Right cardiac atrium (tissue), 5 donors: ENCODE measurements around the gene RNF180. TPM values are rescaled to one million over a fixed set of nuclear protein-coding genes. Genes with fewer than 3 reads are reported as not detected.
A peak's percentile ranks its signal among the peaks of the same experiment; 100 is the strongest.

Experiments used
- ATAC-seq, 2 donors: fragments of 200-7000 bp; cut with Tn5 transposase; one replicate each; pipeline versions ENCODE4 v1.8.0 to v1.9.1; 2020; ENCODE audit warnings: moderate library complexity in 2 of 2, mild to moderate bottlenecking in 1 of 2
- DNase-seq, 3 donors: peaks; one replicate each; pipeline ENCODE4 v3.0.0-alpha.2; 2020
- H3K27ac ChIP-seq: one replicate; pipeline ENCODE4 v1.5.1; 2013; ENCODE audit warnings: mild to moderate bottlenecking, low read length, control low read depth, moderate library complexity
- H3K27me3 ChIP-seq: one replicate; pipeline ENCODE4 v1.6.1; 2013; ENCODE audit not compliant: control insufficient read depth, insufficient read depth
- H3K4me1 ChIP-seq: one replicate; pipeline ENCODE4 v1.6.1; 2013; ENCODE audit warnings: low read length; ENCODE audit not compliant: control insufficient read depth, insufficient read depth
- H3K4me3 ChIP-seq: one replicate; pipeline ENCODE4 v1.5.1; 2013; ENCODE audit warnings: low read length, control low read depth
- H3K9me3 ChIP-seq: one replicate; pipeline ENCODE4 v1.6.1; 2013; ENCODE audit warnings: low read length; ENCODE audit not compliant: control insufficient read depth
- WGBS: extraction: QIAGEN DNeasy Blood & Tissue Kit; methylation state at CpG from one replicate; pipeline ENCODE4 v1.1.7; 2013; 5-methylcytosine and 5-hydroxymethylcytosine counted together
- intact Hi-C, 4 donors: fragments of 100-400 bp; cut with DNase I; formaldehyde crosslinking; loops; one replicate each; pipeline versions ENCODE4 v1.11.0 to v1.14.0; 2022 to 2023
- long read RNA-seq, 4 donors: library from polyadenylated mRNA; unstranded; transcript quantifications; one replicate each; pipeline ENCODE4 v2.0.0, GENCODE V29; 2020 to 2021
- polyA plus RNA-seq: library from polyadenylated mRNA; stranded (reverse); fragments of 200-250 nt; gene quantifications from one replicate; pipeline ENCODE4 v1.2.3, GENCODE V29; 2013
- total RNA-seq, 4 donors: library from RNA; stranded (reverse); fragmentation: NEBNext Ultra II Directional; extraction: Animal tissue kit (Norgen Biotek cat#: 25700); gene quantifications; one replicate each; pipeline ENCODE4 v1.2.1, GENCODE V29; 2021
- donor health status: healthy with polysubstance abuse.
- donor health status: DM: no; HTN: yes; CAD: no.
- donor health status: DM: no; HTN: no; CAD: no.
- donor health status: DM: no; HTN: yes; CAD: no; lungs with severe emphysema.
- donor health status: DM: yes; HTN: yes; CAD: no.

Gene RNF180, protein sequence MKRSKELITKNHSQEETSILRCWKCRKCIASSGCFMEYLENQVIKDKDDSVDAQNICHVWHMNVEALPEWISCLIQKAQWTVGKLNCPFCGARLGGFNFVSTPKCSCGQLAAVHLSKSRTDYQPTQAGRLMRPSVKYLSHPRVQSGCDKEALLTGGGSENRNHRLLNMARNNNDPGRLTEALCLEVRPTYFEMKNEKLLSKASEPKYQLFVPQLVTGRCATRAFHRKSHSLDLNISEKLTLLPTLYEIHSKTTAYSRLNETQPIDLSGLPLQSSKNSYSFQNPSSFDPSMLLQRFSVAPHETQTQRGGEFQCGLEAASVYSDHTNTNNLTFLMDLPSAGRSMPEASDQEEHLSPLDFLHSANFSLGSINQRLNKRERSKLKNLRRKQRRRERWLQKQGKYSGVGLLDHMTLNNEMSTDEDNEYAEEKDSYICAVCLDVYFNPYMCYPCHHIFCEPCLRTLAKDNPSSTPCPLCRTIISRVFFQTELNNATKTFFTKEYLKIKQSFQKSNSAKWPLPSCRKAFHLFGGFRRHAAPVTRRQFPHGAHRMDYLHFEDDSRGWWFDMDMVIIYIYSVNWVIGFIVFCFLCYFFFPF
- total RNA-seq, result 10 to 100 TPM; 24.8 to 27.9 (median 26.3) TPM
- 5.3 TPM for polyA plus RNA-seq
- long read RNA-seq, donor 1, full-length matches to known transcripts, result 24 of 44 reads
- long read RNA-seq, donor 1, partial matches to known transcripts, result 6 of 44 reads
- long read RNA-seq, donor 1, other reads (novel, unspliced or antisense), result 14 of 44 reads
- long read RNA-seq, donor 2, full-length matches to known transcripts, result 3 of 5 reads
- long read RNA-seq, donor 2, partial matches to known transcripts, result 2 of 5 reads
- long read RNA-seq, donor 2, other reads (novel, unspliced or antisense), result 0 of 5 reads
- long read RNA-seq, donor 3, full-length matches to known transcripts, result 28 of 54 reads
- long read RNA-seq, donor 3, partial matches to known transcripts, result 17 of 54 reads
- long read RNA-seq, donor 3, other reads (novel, unspliced or antisense), result 9 of 54 reads
- long read RNA-seq, donor 4, full-length matches to known transcripts, result 3 of 10 reads
- long read RNA-seq, donor 4, partial matches to known transcripts, result 5 of 10 reads
- long read RNA-seq, donor 4, other reads (novel, unspliced or antisense), result 2 of 10 reads

DNA sequence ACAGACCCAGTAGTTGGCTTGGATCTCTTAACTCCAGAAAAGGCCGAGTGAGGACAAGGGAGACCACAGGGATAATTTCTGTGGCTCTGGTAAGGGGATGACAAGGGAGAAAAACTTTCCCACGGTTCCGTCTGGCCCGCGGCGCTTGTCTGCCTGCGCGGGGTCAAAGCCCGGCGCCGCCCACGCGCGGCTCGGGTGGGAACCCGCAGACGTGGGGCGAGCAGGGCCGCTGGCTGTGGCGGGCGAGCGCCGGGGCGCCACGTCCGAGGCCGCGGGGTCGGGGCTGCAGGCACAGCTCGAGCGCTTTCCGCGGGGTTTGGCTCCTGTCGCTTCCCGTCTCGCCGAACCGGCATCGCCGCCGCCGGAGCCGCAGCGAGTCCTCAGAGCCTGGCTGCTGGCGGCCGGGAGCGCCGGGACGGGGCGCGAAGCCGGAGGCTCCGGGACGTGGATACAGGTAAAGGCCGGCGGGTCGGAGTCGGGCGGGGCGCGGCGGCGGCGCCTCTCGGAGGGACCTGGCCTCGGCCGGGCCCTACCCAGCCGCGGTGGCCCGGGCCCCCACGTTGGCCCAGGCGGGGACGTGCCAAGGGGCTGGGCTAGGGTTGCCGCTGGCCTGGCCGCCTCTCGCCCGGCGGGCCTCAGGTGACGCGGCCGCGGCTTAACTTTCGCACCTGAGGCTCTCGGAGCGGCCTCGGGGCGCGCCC lies at the start of gene RNF180:
Gene RNF180, plus strand, starts transcription at position 344 of the 701 bp plus-strand sequence. CDS start 34,965 bp downstream, outside the sequence.
- WGBS, result under 1% methylated on average over 88 of the region's 88 CpGs
- Histone ChIP-seq H3K9me3 (no peaks in the 10 kb centered on the region), H3K27me3 (no peaks in the 10 kb centered on the region), H3K27ac (peak within 1 kb of the TSS; percentile 84), H3K4me1 (no peaks in the 10 kb centered on the region), H3K4me3 (peak within 1 kb of the TSS; percentile 56)
- intact Hi-C loops, result no loop called here
- peak; percentile 92 for ATAC-seq
- peak; percentile 66 to 86 (median 84) for DNase-seq

- no peak overlapping the region for H3K27ac ChIP-seq
- WGBS, result 21% methylated on average over 1 of the region's 1 CpG
- no peaks in the 10 kb centered on the region for H3K9me3 ChIP-seq
- no peaks in the 10 kb centered on the region for H3K4me1 ChIP-seq
- ATAC-seq, result no peak
- H3K4me3 ChIP-seq, result no peak overlapping the region
- H3K27me3 ChIP-seq, result no peaks in the 10 kb centered on the region
- no peak for DNase-seq
- intact Hi-C loops, result no loop called here
Measured at GRCh38 chr5:64125521-64125920, 40.1 kb upstream of the RNF180 start.

DNA sequence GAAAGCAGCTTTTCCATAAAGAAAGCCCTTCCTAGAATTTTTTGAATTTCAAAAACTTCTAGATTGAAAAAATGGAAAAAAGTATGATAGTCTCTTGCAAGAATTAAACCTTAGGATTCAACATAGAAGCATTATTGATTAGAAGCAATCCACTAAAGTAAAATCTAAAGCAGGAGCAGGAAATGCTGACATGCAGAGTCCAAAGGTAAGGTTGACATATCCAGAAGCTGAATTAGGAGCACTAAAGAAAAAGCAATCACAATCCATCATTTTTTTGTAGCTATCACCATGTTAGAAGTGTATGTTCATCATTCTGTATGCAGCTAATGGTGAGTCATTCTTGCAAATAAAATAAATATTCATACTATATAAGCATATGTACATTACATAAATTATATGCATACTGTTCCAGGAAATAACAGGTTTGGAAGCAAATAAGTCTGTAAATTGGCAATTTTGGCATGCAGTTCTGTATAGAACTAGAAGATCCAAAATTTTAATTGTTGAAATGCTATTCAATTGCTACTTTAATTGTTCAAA lies 39.4 kb upstream of the RNF180 start:
- ATAC-seq, result no peak
- intact Hi-C loops, result no loop called here
- Histone ChIP-seq H3K4me3 (no peak overlapping the region), H3K27ac (no peak overlapping the region), H3K4me1 (no peaks in the 10 kb centered on the region), H3K9me3 (no peaks in the 10 kb centered on the region), H3K27me3 (no peaks in the 10 kb centered on the region)
- DNase-seq, result no peak

- intact Hi-C loops, result loop anchor here in 2 of 4 donors (10.0 kb wide), 3 partner anchors 65 to 475 kb away; partner anchors contain the start of gene RGS7BP (in 1 of the 2)
- 79% methylated on average over 3 of the region's 3 CpGs for WGBS
- no peak overlapping the region for H3K4me3 ChIP-seq
- DNase-seq (no peak), ATAC-seq (no peak)
- no peak overlapping the region for H3K27ac ChIP-seq
- no peaks in the 10 kb centered on the region for H3K27me3 ChIP-seq
- no peaks in the 10 kb centered on the region for H3K4me1 ChIP-seq
- no peaks in the 10 kb centered on the region for H3K9me3 ChIP-seq
Measured at GRCh38 chr5:64140018-64140417, 25.6 kb upstream of the RNF180 start.

- no peaks in the 10 kb centered on the region for H3K4me1 ChIP-seq
- DNase-seq (no peak), ATAC-seq (peak; percentile 82 to 90)
- WGBS, result 13% methylated on average over 1 of the region's 1 CpG
- intact Hi-C loops, result loop anchor here (5.0 to 10.0 kb wide), 5 partner anchors 60 to 470 kb away; partner anchors contain the start of gene RGS7BP (in 1 of the 4)
- H3K4me3 ChIP-seq, result no peak overlapping the region
- H3K27ac ChIP-seq, result peak overlapping the region; percentile 62
- no peaks in the 10 kb centered on the region for H3K9me3 ChIP-seq
- H3K27me3 ChIP-seq, result no peaks in the 10 kb centered on the region
Measured at GRCh38 chr5:64144425-64145215, 21.0 kb upstream of the RNF180 start.

DNA sequence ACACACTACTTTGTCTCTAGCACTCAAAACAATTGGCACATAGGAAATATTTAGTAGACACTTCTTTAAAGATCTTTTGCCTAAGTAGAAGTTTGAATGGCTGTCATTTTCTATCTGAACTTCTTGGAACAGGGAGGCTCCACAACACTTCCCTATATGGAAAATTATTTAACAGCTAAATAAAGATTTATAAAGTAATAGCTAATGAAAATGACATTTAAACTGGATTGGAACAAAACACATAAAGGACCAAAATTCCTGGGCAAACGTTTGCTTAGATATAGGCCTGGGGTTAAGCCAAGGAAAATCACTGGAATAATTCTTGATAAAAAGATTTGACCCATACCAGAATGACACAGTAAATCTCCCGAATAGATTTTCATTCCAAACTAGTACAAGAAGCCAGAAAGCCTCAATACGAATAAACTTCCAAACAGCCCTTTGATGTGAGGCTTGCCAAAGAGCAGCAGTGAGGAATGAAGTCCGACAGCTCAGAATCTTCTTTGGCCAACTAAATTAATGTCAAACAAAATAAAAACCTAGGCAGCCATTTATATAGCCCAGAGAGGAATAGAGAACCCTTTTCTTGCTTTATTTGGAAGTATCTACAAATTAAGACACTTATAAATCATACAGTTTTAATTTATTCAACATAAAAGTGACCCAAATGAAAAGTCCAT lies 20.3 kb upstream of the RNF180 start:
- DNase-seq (no peak), ATAC-seq (peak in 1 of 2 donors; percentile 10)
- intact Hi-C loops, result loop anchor here (5.0 to 10.0 kb wide), 5 partner anchors 59 to 469 kb away; partner anchors contain the start of gene RGS7BP (in 1 of the 4)
- H3K27ac ChIP-seq, result no peak overlapping the region
- no peaks in the 10 kb centered on the region for H3K9me3 ChIP-seq
- H3K27me3 ChIP-seq, result no peaks in the 10 kb centered on the region
- H3K4me1 ChIP-seq, result no peaks in the 10 kb centered on the region
- no peak overlapping the region for H3K4me3 ChIP-seq
- 20% methylated on average over 4 of the region's 4 CpGs for WGBS

- DNase-seq (no peak), ATAC-seq (no peak)
- WGBS, result 81% methylated on average over 2 of the region's 2 CpGs
- no peaks in the 10 kb centered on the region for H3K4me1 ChIP-seq
- no peak overlapping the region for H3K4me3 ChIP-seq
- intact Hi-C loops, result loop anchor here (5.0 to 10.0 kb wide), 5 partner anchors 57 to 467 kb away; partner anchors contain the start of gene RGS7BP (in 1 of the 4)
- H3K27ac ChIP-seq, result no peak overlapping the region
- no peaks in the 10 kb centered on the region for H3K27me3 ChIP-seq
- no peaks in the 10 kb centered on the region for H3K9me3 ChIP-seq
Measured at GRCh38 chr5:64147379-64147778, 18.3 kb upstream of the RNF180 start.

DNA sequence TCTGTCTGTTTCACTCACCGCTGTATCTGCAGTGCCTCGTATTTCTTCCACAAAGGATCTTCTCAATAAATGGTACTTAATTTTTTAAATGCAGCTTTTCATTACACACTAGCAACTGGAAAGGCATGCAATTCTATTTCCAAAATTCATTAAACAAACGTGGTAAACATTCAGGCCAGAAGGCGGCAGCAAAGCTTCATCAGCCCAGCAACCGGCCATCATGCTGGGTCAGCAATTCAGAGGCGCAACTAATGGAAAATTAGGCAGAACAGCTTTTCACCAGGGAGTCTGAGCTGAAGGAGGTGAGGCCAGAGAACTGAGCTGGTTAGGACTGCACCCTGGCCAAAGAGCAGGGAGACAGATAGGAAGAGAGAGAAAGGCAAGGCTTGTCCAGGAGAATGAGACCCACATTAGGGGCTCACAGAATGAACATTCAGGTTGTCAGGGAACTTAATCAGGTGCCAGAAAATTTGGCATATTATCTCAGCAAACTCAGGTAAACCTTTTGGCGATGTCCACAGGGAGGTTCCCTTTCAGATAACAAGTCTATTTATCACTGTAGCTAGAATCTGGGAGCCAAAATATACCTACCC lies 17.7 kb upstream of the RNF180 start:
- intact Hi-C loops, result loop anchor here (5.0 to 10.0 kb wide), 5 partner anchors 57 to 467 kb away; partner anchors contain the start of gene RGS7BP (in 1 of the 4)
- H3K4me3 ChIP-seq, result no peak overlapping the region
- no peaks in the 10 kb centered on the region for H3K27me3 ChIP-seq
- DNase-seq (peak; percentile 71 to 84 (median 84)), ATAC-seq (peak; percentile 71 to 76)
- no peaks in the 10 kb centered on the region for H3K4me1 ChIP-seq
- no peak overlapping the region for H3K27ac ChIP-seq
- 9% methylated on average over 7 of the region's 7 CpGs for WGBS
- no peaks in the 10 kb centered on the region for H3K9me3 ChIP-seq

DNA sequence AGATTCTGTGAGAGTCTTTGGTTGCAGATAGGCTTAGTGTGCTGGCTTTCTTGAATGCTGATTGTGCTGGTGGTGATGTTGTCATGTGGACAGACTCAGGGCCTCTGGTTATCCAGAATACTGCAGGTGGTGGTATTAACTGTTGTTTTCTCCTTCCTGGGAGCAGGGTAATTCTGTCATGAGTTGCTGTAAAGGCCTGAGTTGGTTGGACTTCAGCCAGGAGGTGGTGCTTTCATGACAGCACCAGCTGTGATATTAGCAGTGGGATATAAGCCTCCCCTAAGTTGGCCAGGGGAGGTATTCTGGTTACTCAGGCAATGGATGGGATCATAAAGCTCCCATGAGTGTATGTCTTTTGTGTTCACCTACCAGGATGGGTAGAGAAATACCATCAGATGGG lies 16.4 kb upstream of the RNF180 start:
- H3K9me3 ChIP-seq, result no peaks in the 10 kb centered on the region
- intact Hi-C loops, result loop anchor here (5.0 to 10.0 kb wide), 5 partner anchors 56 to 466 kb away; partner anchors contain the start of gene RGS7BP (in 1 of the 4)
- no peak overlapping the region for H3K4me3 ChIP-seq
- no peaks in the 10 kb centered on the region for H3K27me3 ChIP-seq
- no peaks in the 10 kb centered on the region for H3K4me1 ChIP-seq
- no peak overlapping the region for H3K27ac ChIP-seq
- DNase-seq, result no peak
- ATAC-seq, result no peak
